HG03575 (cell line): ENCODE measurements around the gene RBP5.

Experiments
- ATAC-seq: cut with Tn5 transposase; IDR thresholded peaks from one replicate; pipeline ENCODE4 v1.9.1; 2021; ENCODE audit not compliant: unreplicated experiment, insufficient number of reproducible peaks, low FRiP score; ENCODE audit errors: extremely low read depth

RBP5 gene

GRCh38 chr12:7129287-7129871 is 690 bp upstream of the RBP5 start:
- ATAC-seq, result no peak

- no peak for ATAC-seq
Observed at GRCh38 chr12:7127916-7128626, 618 bp downstream of the RBP5 start.

- ATAC-seq, result no peak
Observed at GRCh38 chr12:7125632-7126227, 3.0 kb downstream of the RBP5 start.

GRCh38 chr12:7123806-7124522 is 4.7 kb downstream of the RBP5 start:
- no peak for ATAC-seq

- ATAC-seq, result no peak
Observed at GRCh38 chr12:7122811-7123769, 5.6 kb downstream of the RBP5 start.

- ATAC-seq, result no peak
Observed at GRCh38 chr12:7121324-7121723, 7.4 kb downstream of the RBP5 start.

- ATAC-seq, result no peak
Observed at GRCh38 chr12:7120166-7120565, 8.5 kb downstream of the RBP5 start.

GRCh38 chr12:7118881-7119280 is 9.8 kb downstream of the RBP5 start:
- ATAC-seq, result no peak

GRCh38 chr12:7117670-7118069 is 11.0 kb downstream of the RBP5 start:
- ATAC-seq, result no peak

- no peak for ATAC-seq
Observed at GRCh38 chr12:7116916-7117315, 11.8 kb downstream of the RBP5 start.

GRCh38 chr12:7116196-7116595 is 12.5 kb downstream of the RBP5 start:
- no peak for ATAC-seq

GRCh38 chr12:7114851-7115250 is 13.8 kb downstream of the RBP5 start:
- no peak for ATAC-seq

- no peak for ATAC-seq
Observed at GRCh38 chr12:7114008-7114407, 14.7 kb downstream of the RBP5 start.

- ATAC-seq, result no peak
Observed at GRCh38 chr12:7113389-7113871, 15.3 kb downstream of the RBP5 start.

GRCh38 chr12:7112041-7112440 is 16.6 kb downstream of the RBP5 start:
- no peak for ATAC-seq

- ATAC-seq, result no peak
Observed at GRCh38 chr12:7110661-7111060, 18.0 kb downstream of the RBP5 start.

GRCh38 chr12:7109572-7109920 is 19.1 kb downstream of the RBP5 start:
- ATAC-seq, result no peak

- no peak for ATAC-seq
Observed at GRCh38 chr12:7108796-7109571, 19.7 kb downstream of the RBP5 start, which contains the start of gene C1RL. TSS of gene C1RL (minus strand) at chr12:7109214. CDS start at chr12:7109180, 34 bp downstream.
